HG03196 (cell line): ENCODE data around the gene OGFOD3.

ENCODE experiments used
- ATAC-seq: cut with Tn5 transposase; IDR thresholded peaks from one replicate; pipeline ENCODE4 v1.9.1; 2021; ENCODE audit not compliant: unreplicated experiment

Gene OGFOD3

DNA sequence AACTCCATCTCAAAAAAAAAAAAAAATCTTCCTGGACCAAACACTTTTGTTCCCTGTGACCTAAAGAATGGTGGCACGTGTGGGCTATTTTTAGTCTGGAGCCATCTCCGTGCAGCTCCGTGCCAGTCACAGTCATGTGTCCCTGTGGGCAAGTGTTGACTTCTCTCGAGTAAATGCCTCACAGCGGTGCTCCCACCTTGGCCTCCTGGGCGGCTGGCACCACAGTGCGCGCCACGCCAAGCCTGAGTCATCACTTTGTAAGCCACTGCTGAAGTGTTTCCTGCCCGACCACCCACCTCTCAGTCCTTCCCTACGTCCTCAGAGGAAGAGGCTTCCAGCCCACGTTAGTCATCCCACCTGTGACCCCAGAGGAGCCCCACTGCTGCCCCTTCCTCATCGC lies 11.1 kb downstream of the OGFOD3 start:
- ATAC-seq = no peak

DNA sequence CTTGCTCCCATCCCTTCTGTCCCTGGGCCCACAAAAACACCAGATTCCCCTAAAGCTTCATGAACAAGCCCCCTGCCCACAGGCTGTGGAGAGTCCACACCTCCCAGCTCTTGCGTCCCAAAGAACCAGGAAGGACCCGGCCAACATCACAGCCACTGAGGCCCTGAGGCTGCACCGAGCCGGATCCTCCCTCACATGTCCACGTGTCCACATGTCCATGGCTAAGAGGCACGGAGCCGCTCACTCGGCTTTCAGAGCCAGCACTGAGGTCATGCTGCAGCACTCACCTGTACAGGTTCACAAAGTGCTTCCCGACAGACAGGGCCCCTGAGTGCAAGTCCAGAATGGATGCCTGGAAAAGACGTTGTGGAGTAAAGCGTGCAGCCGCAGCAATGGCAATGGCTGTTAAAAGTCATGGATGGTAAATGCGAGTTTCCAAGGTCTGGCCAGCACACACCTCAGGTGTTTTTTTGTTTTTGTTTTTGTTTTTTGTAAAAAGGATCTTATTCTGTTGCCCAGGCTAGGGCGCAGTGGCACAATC lies 12.2 kb downstream of the OGFOD3 start:
- no peak for ATAC-seq

DNA sequence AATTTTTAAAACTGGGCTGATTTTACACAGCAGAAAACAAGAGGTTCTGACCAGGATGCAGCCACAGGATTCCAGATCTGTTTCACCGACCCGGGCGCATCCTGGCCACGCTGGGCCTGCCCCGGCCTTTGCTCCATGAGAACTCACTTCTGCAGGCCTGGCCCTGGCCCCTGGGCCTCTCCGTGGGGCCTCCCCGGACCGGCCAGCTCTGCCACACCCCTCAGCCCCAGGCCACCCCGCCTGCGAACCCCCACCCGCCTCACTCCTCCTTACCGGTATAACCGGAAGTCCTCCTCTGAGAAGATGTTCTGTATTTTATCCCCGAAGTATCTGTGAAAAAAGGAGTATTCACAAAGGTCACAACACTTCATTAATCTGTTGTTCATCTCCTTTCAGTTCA lies 13.3 kb downstream of the OGFOD3 start:
- no peak for ATAC-seq

DNA sequence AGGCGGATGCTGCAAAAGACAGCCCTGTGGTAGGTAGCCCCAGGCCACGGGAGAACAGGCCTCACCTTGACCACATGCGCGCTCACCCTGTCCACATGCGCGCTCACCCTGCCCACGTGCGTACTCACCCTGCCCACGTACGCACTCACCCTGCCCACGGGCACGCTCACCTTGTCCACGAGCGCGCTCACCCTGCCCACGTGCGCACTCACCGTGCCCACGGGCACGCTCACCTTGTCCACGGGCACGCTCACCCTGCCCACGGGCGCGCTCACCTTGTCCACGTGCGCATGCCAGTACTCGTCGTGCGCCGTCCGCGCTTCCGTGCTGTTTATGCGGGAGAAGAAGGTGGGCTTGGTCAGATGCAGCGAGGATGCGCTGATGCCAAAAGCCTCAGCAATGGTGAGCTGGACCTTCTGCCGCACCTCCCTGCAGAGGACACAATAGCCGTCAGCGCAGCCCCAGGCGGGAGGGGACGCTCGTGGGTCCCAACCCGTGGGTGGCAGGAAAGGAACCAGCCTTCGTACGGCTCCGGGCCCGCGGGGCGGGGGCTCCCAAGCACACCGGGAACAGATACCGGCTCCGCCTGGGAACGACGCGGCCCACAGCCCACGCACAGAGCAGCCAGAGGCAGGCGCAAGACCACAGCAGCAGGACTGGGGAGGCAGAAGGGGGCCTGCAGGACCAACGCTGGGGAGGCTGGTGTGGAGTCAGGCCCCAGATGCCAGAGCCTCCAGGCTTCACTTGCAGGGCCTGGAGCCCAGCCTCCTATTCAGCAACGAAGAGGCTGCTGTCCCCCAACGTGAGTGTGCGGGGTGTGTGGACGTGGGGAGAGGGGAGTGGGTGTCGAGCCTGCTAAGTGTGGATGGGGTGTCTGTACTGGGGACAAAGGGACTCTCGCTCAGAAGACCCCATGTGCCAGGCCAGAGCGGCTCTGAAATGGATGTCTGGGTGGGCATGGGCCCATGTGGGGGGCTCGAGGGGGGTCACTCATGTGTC lies 14.4 kb downstream of the OGFOD3 start:
- no peak for ATAC-seq

DNA sequence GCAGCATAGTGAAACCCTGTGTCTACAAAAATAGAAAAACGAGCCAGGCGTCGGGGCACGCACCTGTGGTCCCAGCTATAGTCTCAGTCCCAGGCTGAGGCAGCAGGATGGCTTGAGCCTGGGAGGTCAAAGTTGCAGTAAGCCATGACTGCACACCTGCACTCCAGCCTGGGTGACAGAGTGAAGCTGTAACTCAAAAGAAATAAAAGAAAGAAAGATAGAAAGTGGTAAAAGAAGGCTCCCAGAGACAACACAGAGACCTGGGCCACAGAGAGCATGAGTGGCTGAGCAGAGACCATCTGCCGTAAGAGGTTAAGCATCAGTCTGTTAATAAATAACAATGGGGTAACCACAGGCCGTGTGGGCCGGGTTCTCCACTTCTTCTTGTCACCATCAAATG lies 15.5 kb downstream of the OGFOD3 start:
- ATAC-seq = peak; percentile 58

DNA sequence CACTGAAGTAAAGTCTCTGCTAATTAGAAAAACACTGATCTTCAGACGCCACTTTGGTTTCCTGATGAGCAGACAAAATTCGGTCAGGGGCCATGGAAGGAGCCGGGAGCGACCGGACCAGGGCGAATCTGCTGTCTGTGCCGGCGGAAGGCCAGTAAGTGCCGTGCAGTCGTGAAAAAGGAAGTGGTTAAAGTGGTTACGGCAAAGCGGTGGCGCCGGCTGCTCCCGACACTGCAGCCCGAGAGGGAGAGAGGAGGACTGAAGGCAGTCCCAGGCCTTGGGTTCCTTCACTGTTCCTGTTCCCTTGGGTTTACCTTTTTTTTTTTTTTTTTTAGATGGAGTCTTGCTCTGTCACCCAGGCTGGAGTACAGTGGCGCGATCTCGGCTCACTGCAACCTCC lies 17.6 kb downstream of the OGFOD3 start:
- no peak for ATAC-seq

DNA sequence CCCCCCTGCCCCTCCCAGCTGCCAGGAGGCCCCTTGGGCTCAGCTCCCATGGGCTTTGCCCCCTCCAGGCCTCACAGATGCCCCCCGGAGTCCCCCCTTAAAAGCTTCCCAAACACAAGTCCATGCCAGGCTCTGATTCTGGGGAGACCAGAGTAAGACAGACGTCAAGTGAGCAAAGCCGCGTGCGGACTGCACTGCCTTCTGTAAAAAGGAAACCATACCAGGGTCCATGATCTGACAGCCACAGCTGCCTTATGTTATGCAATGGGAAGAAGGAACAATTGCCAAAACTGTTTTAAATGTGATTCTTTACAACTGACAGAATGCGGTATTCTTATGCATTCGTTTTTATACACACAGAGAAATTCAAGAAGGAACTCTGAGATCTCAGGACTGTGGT lies 18.2 kb downstream of the OGFOD3 start:
- ATAC-seq = no peak

DNA sequence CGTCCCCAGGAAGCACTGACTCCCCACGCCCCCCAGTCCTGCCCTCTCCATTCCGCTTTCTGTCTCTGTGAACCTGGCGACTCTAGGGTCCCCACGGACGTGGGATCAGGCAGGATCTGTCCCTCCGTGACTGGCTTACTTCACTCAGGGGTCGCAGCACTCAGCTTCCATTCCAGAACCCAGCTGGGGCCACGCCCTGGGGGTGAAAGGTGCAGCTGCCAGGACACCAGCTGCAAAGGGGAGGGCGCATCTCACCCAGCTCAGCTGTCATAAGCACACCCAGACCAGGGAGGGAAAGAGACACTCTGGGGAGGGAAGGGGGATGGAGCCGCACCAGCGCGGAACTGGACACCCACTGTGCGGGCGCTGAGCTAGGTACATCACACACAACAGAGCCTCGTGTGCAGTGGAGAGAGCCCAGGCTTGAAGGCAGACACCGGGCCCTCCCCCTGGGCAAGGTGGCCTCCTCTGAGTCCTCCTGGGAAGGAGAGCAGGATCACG lies 18.7 kb downstream of the OGFOD3 start:
- no peak for ATAC-seq

DNA sequence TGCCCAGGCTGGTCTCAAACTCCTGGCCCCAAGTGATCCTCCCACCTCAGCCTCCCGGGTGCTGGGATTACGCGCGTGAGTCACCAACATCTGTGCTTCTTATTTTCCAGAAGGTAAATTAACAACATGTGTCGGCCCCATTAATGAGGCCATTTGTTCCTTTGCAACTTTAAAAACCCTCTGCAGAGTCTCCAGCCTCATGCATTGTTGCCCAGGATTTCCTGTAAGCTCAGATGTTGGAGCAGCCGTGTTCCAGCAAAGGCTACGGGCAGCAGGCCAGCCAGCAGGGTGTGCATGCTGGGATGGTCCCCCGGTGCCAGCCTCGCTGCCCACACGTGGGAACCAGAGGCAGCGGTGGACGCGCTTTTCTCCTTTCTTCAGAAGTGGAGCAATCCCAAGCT lies 19.3 kb downstream of the OGFOD3 start:
- no peak for ATAC-seq

DNA sequence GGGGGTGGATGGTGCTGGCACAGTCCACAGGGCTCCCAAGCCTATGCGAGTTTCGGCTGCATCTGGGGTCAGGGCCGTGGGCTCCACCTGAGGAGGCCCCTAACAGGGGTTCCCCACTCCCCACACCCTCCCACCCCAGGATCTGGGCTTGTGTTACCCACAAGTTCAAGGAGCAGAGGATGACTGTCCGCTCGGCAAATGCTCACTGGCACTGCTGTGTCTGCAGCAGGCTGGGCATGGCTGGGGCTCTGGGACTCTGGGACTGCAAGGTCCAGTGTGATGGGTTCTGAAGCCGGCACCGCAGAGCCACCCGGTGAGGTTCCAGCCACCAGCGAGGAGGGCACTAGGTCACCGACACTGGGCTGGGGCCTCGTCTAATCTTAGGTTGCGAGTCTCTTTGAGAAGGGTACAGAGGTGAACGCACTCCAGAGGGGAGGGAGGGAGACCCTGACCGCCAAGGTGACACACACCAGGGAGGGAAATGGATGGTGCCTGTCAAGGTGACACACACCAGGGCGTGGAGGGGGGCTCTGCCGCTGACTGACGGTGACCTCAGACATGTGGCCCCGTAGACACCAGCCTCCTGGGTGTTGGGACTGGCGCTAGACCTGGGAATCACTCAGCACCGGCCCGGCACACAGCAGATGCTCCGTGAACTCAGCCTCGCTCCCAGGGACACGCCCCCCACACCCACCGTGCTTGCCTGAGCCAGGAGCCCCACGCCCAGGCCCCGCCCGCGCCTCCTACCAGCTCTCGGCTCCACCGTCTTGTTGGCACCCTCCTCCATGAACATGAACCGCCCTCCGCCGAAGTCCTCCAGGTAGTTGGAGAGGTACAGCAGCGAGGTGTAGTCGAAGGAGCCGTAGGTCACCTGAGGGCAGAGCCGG lies 20.7 kb downstream of the OGFOD3 start:
- ATAC-seq = no peak

DNA sequence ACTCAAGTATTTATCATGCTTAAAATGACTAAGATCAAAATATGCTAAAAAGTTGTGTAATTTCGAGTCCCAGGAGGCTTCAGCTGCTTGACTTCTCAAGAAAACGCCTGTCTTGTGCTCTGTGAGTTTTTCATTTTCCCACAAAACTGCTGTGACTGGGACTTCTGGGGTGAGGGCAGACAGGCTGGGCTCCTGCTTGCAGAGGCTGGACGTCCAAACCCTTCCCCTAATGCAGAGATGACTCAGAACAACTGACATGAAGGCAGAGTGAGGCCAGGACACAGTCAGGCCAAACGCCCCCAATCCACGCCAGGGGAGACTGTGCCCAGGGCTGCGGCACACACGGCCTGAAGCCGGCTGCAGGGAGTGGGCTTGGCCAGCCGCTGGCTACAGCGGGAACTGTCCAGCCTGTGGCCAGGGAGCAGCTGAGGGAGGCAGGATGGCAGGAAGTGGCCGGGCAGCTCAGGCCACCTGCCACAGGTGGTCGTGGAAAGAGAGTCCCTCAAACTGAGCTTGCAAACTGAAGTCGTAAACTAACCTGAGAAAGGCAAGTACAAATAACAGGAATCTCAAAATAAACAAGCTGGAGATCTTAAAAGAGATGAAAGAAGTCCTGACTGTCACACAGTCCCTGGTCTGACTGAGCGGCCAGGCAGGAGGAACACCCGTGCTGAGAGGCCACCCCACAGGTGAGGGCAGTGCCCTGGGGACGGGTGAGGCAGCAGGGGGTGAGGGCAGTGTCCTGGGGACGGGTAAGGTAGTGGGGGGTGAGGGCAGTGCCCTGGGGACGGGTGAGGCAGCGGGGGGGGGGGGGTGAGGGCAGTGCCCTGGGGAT lies 21.6 kb downstream of the OGFOD3 start:
- no peak for ATAC-seq

DNA sequence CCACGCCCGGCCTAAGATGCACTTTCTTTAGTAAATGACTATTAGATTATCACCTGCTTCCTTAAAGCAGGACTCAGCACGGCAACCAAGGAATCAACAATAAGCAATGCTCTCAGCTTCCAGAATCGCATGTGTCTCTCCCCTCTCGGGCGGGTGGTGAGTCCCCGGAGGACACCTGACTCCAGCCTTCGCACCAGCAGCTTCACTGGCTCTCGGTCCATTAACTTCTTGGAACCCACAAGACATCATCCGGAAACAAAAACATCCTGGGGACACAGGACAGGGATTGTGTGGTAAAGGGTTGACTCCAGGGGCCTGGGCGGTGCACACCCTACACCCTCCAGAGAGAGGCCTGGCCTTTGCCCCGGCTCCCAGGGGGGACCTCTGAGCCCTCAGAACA lies 24.1 kb downstream of the OGFOD3 start:
- ATAC-seq = no peak

DNA sequence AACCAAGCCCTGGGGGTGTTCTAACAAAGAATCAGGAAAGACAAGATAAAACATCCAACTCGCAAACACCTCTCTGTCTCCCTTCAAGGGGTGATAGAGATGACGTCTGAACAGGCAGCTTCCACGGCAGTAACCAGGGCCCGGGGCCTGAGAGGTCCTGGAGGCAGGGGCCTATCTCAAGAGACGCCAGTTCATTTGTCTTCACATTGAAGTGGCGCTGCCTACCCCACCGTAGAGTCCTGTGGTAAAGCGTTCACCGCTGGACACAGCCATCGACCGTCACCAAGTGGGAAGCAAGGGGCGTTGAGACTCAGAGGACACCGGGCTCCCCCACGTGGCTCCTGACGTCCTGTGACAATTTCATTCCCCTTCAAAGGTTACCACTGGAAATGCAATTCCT lies 25.4 kb downstream of the OGFOD3 start:
- no peak for ATAC-seq

DNA sequence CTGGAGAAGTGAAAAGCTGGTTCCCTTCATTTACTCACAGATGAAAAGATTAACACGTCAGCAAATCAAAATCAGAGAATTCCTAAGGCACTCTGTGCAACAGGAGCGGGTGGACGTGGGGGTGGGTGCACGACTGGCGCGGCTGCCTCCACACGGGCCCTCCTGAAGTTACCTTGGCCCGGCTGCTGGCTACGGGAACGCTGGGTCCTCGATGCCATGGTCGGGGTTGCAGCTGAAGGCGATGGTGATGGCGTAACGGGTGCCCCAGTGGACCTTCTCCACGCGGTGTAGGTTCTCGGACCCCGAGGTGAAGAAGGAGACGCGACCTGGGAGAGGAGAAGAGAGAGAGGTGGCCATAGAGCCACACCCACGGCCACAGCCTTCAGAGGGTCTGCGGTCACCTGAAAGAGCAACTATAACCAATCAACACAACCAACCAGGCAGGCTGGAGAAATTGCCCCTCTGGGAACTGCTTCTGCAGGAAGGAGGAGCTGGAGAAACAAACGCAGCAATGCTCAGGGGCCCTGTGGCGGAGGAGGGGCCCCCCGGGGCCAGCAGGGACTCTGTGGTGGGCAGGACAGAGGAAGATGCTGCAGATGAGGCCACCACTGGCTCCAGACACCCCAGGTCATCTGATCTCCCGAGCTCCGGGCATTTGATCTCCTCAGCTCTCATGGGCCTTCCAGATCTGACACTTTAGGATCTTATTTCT lies 26.0 kb downstream of the OGFOD3 start:
- no peak for ATAC-seq

DNA sequence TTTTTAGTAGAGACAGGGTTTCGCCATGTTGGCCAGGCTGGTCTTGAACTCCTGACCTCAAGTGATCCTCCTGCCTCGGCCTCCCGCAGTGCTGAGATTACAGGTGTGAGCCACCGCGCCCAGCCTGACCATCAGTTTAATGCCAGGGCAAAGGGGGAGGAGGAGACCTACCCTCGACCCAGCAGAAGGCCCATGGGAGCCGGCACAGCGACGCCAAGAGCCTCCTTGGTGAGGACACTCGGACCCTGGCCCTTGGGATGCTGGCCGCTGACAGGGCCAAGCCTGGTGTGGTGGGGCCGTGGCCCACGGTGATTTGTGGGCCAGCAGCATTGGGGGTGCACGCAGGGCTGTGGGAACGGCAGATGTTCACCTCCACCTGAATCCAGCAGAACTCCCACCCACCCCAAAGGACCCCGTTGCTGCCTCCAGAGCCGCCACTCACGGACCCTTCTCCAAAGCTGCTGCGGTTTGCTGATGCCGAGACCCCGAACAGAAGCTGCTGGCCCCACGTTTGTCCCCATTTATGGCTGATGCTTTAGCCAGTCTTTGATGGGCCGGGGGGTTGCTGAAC lies 26.8 kb downstream of the OGFOD3 start:
- ATAC-seq = no peak

DNA sequence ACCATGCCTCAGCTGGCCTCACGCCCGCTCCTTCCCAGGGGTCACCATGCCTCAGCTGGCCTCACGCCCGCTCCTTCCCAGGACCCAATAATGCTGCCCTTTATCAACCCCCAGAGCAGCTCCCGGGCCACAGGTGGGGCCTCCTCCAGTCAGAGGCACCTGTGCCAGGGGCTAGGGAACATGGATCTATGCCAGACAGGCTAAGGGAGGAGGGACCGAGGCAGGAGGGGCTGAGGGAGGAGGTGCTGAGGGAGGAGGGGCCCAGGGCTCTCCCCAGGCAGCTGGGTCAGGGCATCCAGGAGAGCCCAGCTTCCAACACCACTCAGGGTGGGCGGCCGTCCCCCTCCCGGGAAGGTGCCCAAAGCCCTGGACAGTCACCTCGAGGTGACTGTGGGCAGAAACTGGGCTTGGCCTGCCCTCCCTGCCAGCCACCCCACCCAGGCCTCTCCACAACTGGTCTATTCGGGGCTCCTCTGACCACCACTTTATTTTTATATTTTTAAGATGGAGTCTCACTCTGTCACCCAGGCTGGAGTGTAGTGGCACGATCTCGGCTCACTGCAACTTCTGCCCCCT lies 27.4 kb downstream of the OGFOD3 start:
- no peak for ATAC-seq

DNA sequence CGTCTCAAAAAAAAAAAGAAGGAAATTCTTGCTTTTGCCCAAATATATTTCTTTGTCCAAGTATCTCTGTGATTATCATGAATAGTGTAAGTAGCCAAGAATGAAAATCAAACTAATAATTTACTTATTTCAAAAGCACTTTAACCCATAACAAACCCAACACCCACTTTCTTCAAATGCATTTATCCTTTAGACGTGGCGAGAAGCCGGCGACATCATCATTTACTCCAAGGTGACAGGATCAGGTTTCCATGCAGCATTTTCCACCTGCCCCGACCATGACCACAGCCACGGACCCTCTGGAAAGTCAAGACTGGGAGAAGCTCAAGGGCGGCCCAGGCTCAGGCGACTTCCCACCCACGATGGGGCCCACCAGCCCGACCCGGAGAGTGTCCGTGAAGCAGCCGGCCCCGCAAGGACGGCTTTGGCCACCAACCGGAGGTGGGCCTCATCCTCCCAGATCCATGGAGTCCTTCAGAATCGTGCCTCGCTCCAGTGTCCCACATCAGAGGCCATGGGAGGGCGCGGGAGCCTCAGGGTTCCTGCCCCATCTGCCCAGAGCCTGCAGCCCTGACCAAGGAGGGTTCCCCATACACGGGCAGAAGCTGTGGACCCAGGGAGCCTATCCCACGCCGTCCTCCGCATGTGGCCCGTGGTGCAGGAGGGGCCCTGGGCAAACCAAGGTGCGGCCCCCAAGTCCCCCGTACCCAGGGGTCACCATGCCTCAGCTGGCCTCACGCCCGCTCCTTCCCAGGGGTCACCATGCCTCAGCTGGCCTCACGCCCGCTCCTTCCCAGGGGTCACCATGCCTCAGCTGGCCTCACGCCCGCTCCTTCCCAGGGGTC lies 28.1 kb downstream of the OGFOD3 start:
- no peak for ATAC-seq

DNA sequence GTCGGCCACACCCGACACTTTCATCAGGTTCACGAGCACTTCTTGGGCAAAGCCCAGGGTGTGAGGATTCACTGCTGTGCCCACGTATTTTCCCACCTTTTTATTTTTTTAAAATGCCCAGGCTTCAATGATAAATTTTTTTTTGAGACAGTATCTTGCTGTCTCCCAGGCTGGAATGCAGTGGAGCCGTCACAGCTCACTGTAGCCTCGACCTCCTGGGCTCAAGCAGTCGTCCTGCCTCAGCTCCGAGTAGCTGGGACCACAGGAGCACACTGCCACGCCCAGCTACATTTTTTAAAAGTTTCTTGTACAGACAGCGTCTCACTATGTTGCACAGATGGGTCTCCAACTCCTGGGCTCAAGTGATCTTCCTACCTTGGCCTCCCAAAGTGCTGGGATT lies 29.0 kb downstream of the OGFOD3 start:
- ATAC-seq = no peak
